Measurements from ENCODE around the gene SP4. TPM values are rescaled to one million over a fixed set of nuclear protein-coding genes. Genes with fewer than 3 reads are reported as not detected.

The SP4 gene
- total and polyA plus RNA-seq, 9 donors, result 6.9 to 22.1 (median 17.7) TPM

DNA sequence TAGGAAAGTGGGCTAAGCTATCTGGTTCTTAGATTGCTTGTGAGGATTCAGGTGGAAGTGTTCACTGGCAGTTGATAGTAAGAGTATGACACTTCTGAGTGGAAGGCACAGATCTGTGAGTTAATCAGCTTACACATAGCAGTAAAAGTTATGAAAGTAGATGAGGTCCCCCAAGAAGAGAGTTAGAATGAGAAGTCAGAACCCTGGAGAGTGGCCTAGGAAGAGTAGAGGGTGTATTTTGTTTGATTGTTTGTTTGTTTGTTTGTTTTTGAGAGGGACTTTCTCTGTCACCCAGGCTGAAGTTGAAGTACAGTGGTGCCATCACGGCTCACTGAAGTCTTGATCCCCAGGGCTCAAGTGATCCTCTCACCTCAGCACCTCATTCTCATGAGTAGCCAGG is 44.1 kb downstream of the SP4 start:
- no peak for DNase-seq
- 93 to 97% (median 96%) methylated on average over 1 of the region's 1 CpG for WGBS, 3 donors
- intact Hi-C loops (cut with DNase I), result no loop called here
- Histone ChIP-seq H3K9me3 (no peaks in the 10 kb centered on the region), H3K27me3 (peaks cover 3% of the 10 kb centered on the region), H3K4me1 (ENCODE audit: insufficient read depth) (no peaks in the 10 kb centered on the region), H3K4me3 (no peak overlapping the region), H3K36me3 (no peaks in the 10 kb centered on the region), H3K27ac (no peak overlapping the region)
- no peak for TF ChIP-seq CTCF (IDR thresholded peaks at IDR 0.05)
- TF ChIP-seq POLR2A (IDR thresholded peaks at IDR 0.05), result no peak
- TF ChIP-seq EP300 (IDR thresholded peaks at IDR 0.05), result no peak

GRCh38 chr7:21476429-21476828 is 48.5 kb downstream of the SP4 start:
- 19 to 49% (median 20%) methylated on average over 2 of the region's 2 CpGs for WGBS, 3 donors
- intact Hi-C loops (cut with DNase I), result no loop called here
- H3K4me3 ChIP-seq, result no peak overlapping the region

DNA sequence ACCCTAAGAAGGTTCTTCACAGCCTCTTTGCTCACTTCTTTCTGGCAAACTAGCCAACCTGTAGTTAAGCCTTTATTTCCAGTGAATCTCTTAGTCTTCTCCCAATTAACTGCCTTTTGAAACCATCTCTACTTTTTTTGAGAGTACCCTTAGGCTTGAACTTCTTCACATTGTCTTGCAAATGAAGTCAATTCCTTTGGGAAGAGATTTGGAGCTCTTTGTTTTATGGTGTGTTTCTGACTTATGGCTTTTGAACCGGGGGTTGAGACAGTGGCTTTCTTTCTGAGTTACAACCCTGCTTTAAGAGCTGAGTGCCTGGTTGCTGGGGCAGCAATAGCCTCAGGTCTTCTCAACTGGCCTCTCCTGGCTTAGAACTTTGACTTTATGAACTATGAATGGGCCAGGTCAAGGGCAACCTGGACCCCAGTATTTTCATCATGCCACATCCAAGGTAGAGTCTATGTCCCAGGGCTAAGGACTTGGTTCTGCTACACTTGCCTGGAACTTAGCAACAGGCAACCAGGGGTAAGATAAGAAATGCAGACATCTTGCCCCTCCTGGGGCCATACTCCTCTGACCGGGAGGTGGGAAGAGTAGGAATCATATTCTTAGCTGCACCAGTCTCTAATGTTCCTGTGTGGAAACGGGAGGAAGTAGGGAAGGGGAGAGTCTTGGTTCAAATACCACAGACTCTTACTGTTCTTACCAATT is 53.0 kb downstream of the SP4 start:
- intact Hi-C loops (cut with DNase I), result no loop called here
- Histone ChIP-seq H3K9me3 (no peaks in the 10 kb centered on the region), H3K4me1 (ENCODE audit: insufficient read depth) (no peaks in the 10 kb centered on the region), H3K27ac (no peak overlapping the region), H3K4me3 (no peak overlapping the region), H3K27me3 (no peaks in the 10 kb centered on the region), H3K36me3 (no peaks in the 10 kb centered on the region)
- no peak for TF ChIP-seq CTCF (IDR thresholded peaks at IDR 0.05)
- no peak for TF ChIP-seq EP300 (IDR thresholded peaks at IDR 0.05)
- TF ChIP-seq POLR2A (IDR thresholded peaks at IDR 0.05), result no peak
- WGBS, 3 donors, result 79 to 80% (median 79%) methylated on average over 3 of the region's 3 CpGs
- no peak for DNase-seq

More at GRCh38 chr7:21476429-21476828, 48.5 kb downstream of the SP4 start:
- no peak for DNase-seq
- Histone ChIP-seq H3K4me1 (ENCODE audit: insufficient read depth) (no peaks in the 10 kb centered on the region), H3K36me3 (no peaks in the 10 kb centered on the region), H3K9me3 (no peaks in the 10 kb centered on the region), H3K27me3 (no peaks in the 10 kb centered on the region), H3K27ac (no peak overlapping the region)
- no peak for TF ChIP-seq EP300 (IDR thresholded peaks at IDR 0.05)
- no peak for TF ChIP-seq POLR2A (IDR thresholded peaks at IDR 0.05)

- H3K27ac ChIP-seq, result no peak overlapping the region
- no peak overlapping the region for H3K4me3 ChIP-seq
- intact Hi-C loops (cut with DNase I), result no loop called here
- no peaks in the 10 kb centered on the region for H3K4me1 ChIP-seq (ENCODE audit: insufficient read depth)
- H3K27me3 ChIP-seq, result no peaks in the 10 kb centered on the region
- no peak for DNase-seq
- TF ChIP-seq POLR2A (IDR thresholded peaks at IDR 0.05), result no peak
- H3K9me3 ChIP-seq, result no peaks in the 10 kb centered on the region
- H3K36me3 ChIP-seq, result no peaks in the 10 kb centered on the region
- WGBS, 3 donors, result 92 to 95% (median 95%) methylated on average over 2 of the region's 2 CpGs
Observed at GRCh38 chr7:21486511-21486910, 58.6 kb downstream of the SP4 start.

DNA sequence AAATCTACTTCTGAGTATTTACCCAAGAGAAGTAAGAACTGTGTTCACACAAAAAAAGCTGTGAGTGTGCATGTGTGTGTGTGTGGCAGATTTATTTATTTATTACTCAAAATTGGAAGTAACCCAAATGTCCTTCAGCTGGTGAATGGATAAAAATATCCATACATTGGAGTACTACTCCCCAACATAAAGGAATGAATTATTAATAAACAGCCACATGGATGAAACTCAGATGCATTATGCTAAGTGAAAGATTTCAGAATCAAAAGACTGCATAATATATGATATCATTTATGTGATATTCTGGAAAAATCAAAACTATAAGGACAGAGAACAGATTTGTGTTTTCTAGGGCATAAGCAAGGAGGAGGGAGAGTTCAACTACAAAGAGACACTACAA is 67.8 kb downstream of the SP4 start:
- no peaks in the 10 kb centered on the region for H3K27me3 ChIP-seq
- H3K9me3 ChIP-seq, result peaks cover 0 to 4% of the 10 kb centered on the region in 2 donors
- no peak for DNase-seq
- TF ChIP-seq CTCF (IDR thresholded peaks at IDR 0.05) (no peak), EP300 (IDR thresholded peaks at IDR 0.05) (no peak), POLR2A (IDR thresholded peaks at IDR 0.05) (no peak)
- no peak overlapping the region for H3K4me3 ChIP-seq
- H3K27ac ChIP-seq, result no peak overlapping the region
- H3K36me3 ChIP-seq, result no peaks in the 10 kb centered on the region
- intact Hi-C loops (cut with DNase I), result no loop called here
- H3K4me1 ChIP-seq (ENCODE audit: insufficient read depth), result no peaks in the 10 kb centered on the region

All from ovary (tissue), 9 donors.